WTC11 (cell line): Measurements from ENCODE around the gene OR2A14. TPM values are rescaled to one million over a fixed set of nuclear protein-coding genes. Genes with fewer than 3 reads are reported as not detected.

Experiments used
- ATAC-seq: fragments of 200-7000 bp; cut with Tn5 transposase; 2 replicates; pipeline ENCODE4 v1.10.0; 2021; ENCODE audit warnings: mild to moderate bottlenecking, moderate library complexity
- CTCF ChIA-PET: fragments of 300-600 bp; sonication (Branson Sonifier 250); formaldehyde crosslinking; loops from one replicate; lab custom pipeline; 2021; ENCODE audit warnings: antibody characterized with exemption; lab: Charles Lee
- POLR2A ChIA-PET: fragments of 350-600 bp; sonication (Branson Sonifier 250); formaldehyde crosslinking; loops from one replicate; lab custom pipeline; 2021; ENCODE audit warnings: antibody characterized with exemption; lab: Charles Lee
- DNase-seq: peaks from one replicate; pipeline ENCODE4 v3.0.0; 2021; ENCODE audit warnings: low spot score
- H3K27ac Mint-ChIP-seq: 2 replicates; pipeline ENCODE4 v1.8.0; 2021; ENCODE audit warnings: mixed read lengths
- H3K27me3 Mint-ChIP-seq: 2 replicates; pipeline ENCODE4 v1.8.0; 2021; ENCODE audit warnings: low read depth, mild to moderate bottlenecking, moderate library complexity, mixed read lengths
- H3K36me3 Mint-ChIP-seq: 2 replicates; pipeline ENCODE4 v1.8.0; 2021; ENCODE audit warnings: mixed read lengths
- H3K4me1 Mint-ChIP-seq: 2 replicates; pipeline ENCODE4 v1.8.0; 2022; ENCODE audit warnings: mixed read lengths
- H3K4me3 Mint-ChIP-seq: 2 replicates; pipeline ENCODE4 v1.8.0; 2021; ENCODE audit warnings: mild to moderate bottlenecking, moderate library complexity, mixed read lengths
- H3K9me3 Mint-ChIP-seq: 2 replicates; pipeline ENCODE4 v1.8.0; 2021; ENCODE audit warnings: mixed read lengths
- ARID4B ChIP-seq: sonication (generic); formaldehyde crosslinking; IDR thresholded peaks from 2 replicates; pipeline ENCODE4 v1.8.0; 2023; ENCODE audit warnings: missing genetic modification reagents, mild to moderate bottlenecking, borderline replicate concordance
- E2F5 ChIP-seq: sonication (generic); formaldehyde crosslinking; IDR thresholded peaks from 2 replicates; pipeline ENCODE4 v1.8.1; 2022; ENCODE audit warnings: mild to moderate bottlenecking, moderate library complexity, missing genetic modification reagents
- EMX1 ChIP-seq: fragments of 250-450 bp; sonication (Bioruptor Pico); IDR thresholded peaks from 2 replicates; pipeline ENCODE4 v1.8.0; 2021; ENCODE audit warnings: mild to moderate bottlenecking
- ERG ChIP-seq: fragments of 250-450 bp; sonication (Bioruptor Pico); IDR thresholded peaks from 2 replicates; pipeline ENCODE4 v1.8.0; 2021; ENCODE audit warnings: mild to moderate bottlenecking
- ESRRA ChIP-seq: sonication (generic); formaldehyde crosslinking; IDR thresholded peaks from 2 replicates; pipeline ENCODE4 v1.8.1; 2022; ENCODE audit warnings: mild to moderate bottlenecking, missing genetic modification reagents, borderline replicate concordance
- FOXK1 ChIP-seq: sonication (generic); formaldehyde crosslinking; IDR thresholded peaks from 2 replicates; pipeline ENCODE4 v1.8.0; 2022; ENCODE audit warnings: mild to moderate bottlenecking, moderate library complexity, missing genetic modification reagents
- FOXP4 ChIP-seq: sonication (generic); formaldehyde crosslinking; IDR thresholded peaks from 2 replicates; pipeline ENCODE4 v1.8.0; 2022; ENCODE audit warnings: mild to moderate bottlenecking, missing genetic modification reagents
- GABPB1 ChIP-seq: sonication (generic); formaldehyde crosslinking; IDR thresholded peaks from 2 replicates; pipeline ENCODE4 v1.8.1; 2023; ENCODE audit warnings: mild to moderate bottlenecking, missing genetic modification reagents
- IRF2 ChIP-seq: sonication (generic); formaldehyde crosslinking; IDR thresholded peaks from 2 replicates; pipeline ENCODE4 v1.8.0; 2022; ENCODE audit warnings: low read depth, missing genetic modification reagents, borderline replicate concordance
- MLX ChIP-seq: sonication (generic); formaldehyde crosslinking; IDR thresholded peaks from 2 replicates; pipeline ENCODE4 v1.8.1; 2023; ENCODE audit warnings: mild to moderate bottlenecking, missing genetic modification reagents, moderate library complexity
- NFE2L1 ChIP-seq: sonication (generic); formaldehyde crosslinking; IDR thresholded peaks from 2 replicates; pipeline ENCODE4 v1.8.1; 2023; ENCODE audit warnings: missing genetic modification reagents
- PRDM15 ChIP-seq: sonication (generic); formaldehyde crosslinking; IDR thresholded peaks from 2 replicates; pipeline ENCODE4 v1.8.0; 2022; ENCODE audit warnings: missing genetic modification reagents
- RORB ChIP-seq: fragments of 250-450 bp; sonication (Bioruptor Pico); IDR thresholded peaks from 2 replicates; pipeline ENCODE4 v1.9.0; 2021; ENCODE audit warnings: mild to moderate bottlenecking
- SP1 ChIP-seq: sonication (generic); formaldehyde crosslinking; conservative IDR thresholded peaks from 2 replicates; pipeline ENCODE4 v1.8.1; 2022; ENCODE audit warnings: missing genetic modification reagents
- TEAD4 ChIP-seq: sonication (generic); formaldehyde crosslinking; IDR thresholded peaks from 2 replicates; pipeline ENCODE4 v1.8.0; 2022; ENCODE audit warnings: mild to moderate bottlenecking, missing genetic modification reagents
- USF2 ChIP-seq: sonication (generic); formaldehyde crosslinking; IDR thresholded peaks from 2 replicates; pipeline ENCODE4 v1.8.1; 2023; ENCODE audit warnings: mild to moderate bottlenecking, missing genetic modification reagents, moderate library complexity
- total RNA-seq: library from RNA; stranded (reverse); gene quantifications from 3 replicates; pipeline ENCODE4 v1.2.3, GENCODE V29; 2021
- TF ChIP-seq, protein P1 (sequence below): sonication (generic); formaldehyde crosslinking; IDR thresholded peaks from 2 replicates; pipeline ENCODE4 v1.8.1; 2023; ENCODE audit warnings: mild to moderate bottlenecking, moderate library complexity, missing genetic modification reagents
- TF ChIP-seq, protein P2 (sequence below): fragments of 250-450 bp; sonication (Bioruptor Pico); IDR thresholded peaks from 2 replicates; pipeline ENCODE4 v2.1.2; 2022; ENCODE audit warnings: mild to moderate bottlenecking, moderate library complexity

OR2A14 gene
- total RNA-seq, 1 experiment from 2014 or later = not detected

DNA sequence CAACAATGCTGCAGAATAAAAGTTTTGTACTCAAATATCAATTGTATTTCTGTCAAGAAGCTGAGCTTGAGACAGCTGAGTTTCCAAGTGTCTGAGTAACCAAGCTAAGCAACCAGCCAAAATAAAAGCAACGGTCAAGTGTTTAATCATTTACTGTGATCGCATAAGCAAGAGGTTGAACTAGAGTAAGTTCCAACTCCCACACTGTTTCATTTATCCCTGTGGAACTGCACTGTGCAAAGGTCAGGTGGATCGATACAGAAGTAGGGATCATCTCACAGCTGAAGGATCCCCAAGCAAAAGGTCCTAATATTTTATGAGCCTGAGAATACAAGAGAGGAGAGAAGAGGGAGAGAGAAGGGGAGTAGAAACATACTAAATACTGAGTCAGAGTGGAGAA lies 21.4 kb downstream of the OR2A14 start:
- no peaks in the 10 kb centered on the region for H3K4me1 Mint-ChIP-seq
- CTCF ChIA-PET = interaction anchor here (1.1 kb wide), 1 partner anchor 16 kb away, joined by 3 read pairs; no protein-coding TSS in a partner anchor
- DNase-seq = no peak
- peaks cover 19% of the 10 kb centered on the region for H3K36me3 Mint-ChIP-seq
- TF ChIP-seq FOXP4 = no peak
- TF ChIP-seq ERG (CRISPR knock-in tag) = no peak
- no peak for TF ChIP-seq TEAD4 (CRISPR knock-in tag)
- TF ChIP-seq MLX = no peak
- TF ChIP-seq NFE2L1 (CRISPR knock-in tag) = no peak
- TF ChIP-seq, protein P1, sequence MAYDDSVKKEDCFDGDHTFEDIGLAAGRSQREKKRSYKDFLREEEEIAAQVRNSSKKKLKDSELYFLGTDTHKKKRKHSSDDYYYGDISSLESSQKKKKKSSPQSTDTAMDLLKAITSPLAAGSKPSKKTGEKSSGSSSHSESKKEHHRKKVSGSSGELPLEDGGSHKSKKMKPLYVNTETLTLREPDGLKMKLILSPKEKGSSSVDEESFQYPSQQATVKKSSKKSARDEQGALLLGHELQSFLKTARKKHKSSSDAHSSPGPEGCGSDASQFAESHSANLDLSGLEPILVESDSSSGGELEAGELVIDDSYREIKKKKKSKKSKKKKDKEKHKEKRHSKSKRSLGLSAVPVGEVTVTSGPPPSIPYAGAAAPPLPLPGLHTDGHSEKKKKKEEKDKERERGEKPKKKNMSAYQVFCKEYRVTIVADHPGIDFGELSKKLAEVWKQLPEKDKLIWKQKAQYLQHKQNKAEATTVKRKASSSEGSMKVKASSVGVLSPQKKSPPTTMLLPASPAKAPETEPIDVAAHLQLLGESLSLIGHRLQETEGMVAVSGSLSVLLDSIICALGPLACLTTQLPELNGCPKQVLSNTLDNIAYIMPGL (CRISPR knock-in tag) = no peak
- no peak for TF ChIP-seq IRF2 (CRISPR knock-in tag)
- no peak for TF ChIP-seq E2F5
- TF ChIP-seq ESRRA (CRISPR knock-in tag) = no peak
- TF ChIP-seq GABPB1 (CRISPR knock-in tag) = no peak
- TF ChIP-seq FOXK1 (CRISPR knock-in tag) = no peak
- no peak for TF ChIP-seq PRDM15
- TF ChIP-seq EMX1 (CRISPR knock-in tag) = no peak
- TF ChIP-seq, protein P2, sequence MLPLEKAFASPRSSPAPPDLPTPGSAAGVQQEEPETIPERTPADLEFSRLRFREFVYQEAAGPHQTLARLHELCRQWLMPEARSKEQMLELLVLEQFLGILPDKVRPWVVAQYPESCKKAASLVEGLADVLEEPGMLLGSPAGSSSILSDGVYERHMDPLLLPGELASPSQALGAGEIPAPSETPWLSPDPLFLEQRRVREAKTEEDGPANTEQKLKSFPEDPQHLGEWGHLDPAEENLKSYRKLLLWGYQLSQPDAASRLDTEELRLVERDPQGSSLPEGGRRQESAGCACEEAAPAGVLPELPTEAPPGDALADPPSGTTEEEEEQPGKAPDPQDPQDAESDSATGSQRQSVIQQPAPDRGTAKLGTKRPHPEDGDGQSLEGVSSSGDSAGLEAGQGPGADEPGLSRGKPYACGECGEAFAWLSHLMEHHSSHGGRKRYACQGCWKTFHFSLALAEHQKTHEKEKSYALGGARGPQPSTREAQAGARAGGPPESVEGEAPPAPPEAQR = no peak
- no peak for TF ChIP-seq ARID4B (CRISPR knock-in tag)
- TF ChIP-seq RORB = no peak
- no peak for TF ChIP-seq USF2 (CRISPR knock-in tag)
- no peak for TF ChIP-seq SP1 (CRISPR knock-in tag)
- POLR2A ChIA-PET = no interaction called here
- peaks cover 74% of the 10 kb centered on the region for H3K9me3 Mint-ChIP-seq
- H3K27me3 Mint-ChIP-seq = peaks cover 4% of the 10 kb centered on the region; the same call in 1 of the 2 replicates
- ATAC-seq = no peak
- H3K4me3 Mint-ChIP-seq = no peak overlapping the region
- no peak overlapping the region for H3K27ac Mint-ChIP-seq
